ENCODE measurements around the gene IRF9. TPM values are rescaled to one million over a fixed set of nuclear protein-coding genes. Genes with fewer than 3 reads are reported as not detected.

Gene IRF9
- total and polyA plus RNA-seq, 2 of the 13 experiments (the other 11 are each of a cell fraction or from before 2014, with no cell fraction given) = 14.9 to 49.7 TPM

GRCh38 chr14:24160850-24161804, at the start of gene IRF9 (continued):
- peak; percentile 97; the same call in 1 of the 2 replicates for TF ChIP-seq ZNF589 (CRISPR knock-in tag; conservative IDR thresholded peaks at IDR 0.05)
- peak; percentile 100 for TF ChIP-seq SMAD3 (CRISPR knock-in tag; IDR thresholded peaks at IDR 0.05)
- peak; percentile 73; the same call in 1 of the 2 replicates for TF ChIP-seq FOXJ3 (CRISPR knock-in tag; IDR thresholded peaks at IDR 0.05; ENCODE audit: borderline replicate concordance)
- TF ChIP-seq MZF1 (CRISPR knock-in tag; IDR thresholded peaks at IDR 0.05; ENCODE audit: borderline replicate concordance) = 0 out of 2 replicates have a peak, but pooled peaks have one; percentile 23
- peak; percentile 98 for TF ChIP-seq RBM39 (IDR thresholded peaks at IDR 0.05; ENCODE audit: low read depth, low read length, poor library complexity, severe bottlenecking)
- TF ChIP-seq ZSCAN21 (CRISPR knock-in tag; IDR thresholded peaks at IDR 0.05; ENCODE audit: borderline replicate concordance) = peak; percentile 96
- TF ChIP-seq ZNF7 (CRISPR knock-in tag; IDR thresholded peaks at IDR 0.05) = peak; percentile 91
- peak; percentile 51; the same call in 1 of the 2 replicates for TF ChIP-seq CENPT (CRISPR knock-in tag; IDR thresholded peaks at IDR 0.05; ENCODE audit: low read depth)
- peak; percentile 99 for TF ChIP-seq ELF3 (CRISPR knock-in tag; IDR thresholded peaks at IDR 0.05)
- TF ChIP-seq TARDBP (CRISPR knock-in tag; IDR thresholded peaks at IDR 0.05) = peak; percentile 99
- TF ChIP-seq DPF2 (CRISPR knock-in tag; IDR thresholded peaks at IDR 0.05; ENCODE audit: borderline replicate concordance, low read depth) = no peak
- TF ChIP-seq ZNF816 (CRISPR knock-in tag; IDR thresholded peaks at IDR 0.05; ENCODE audit: borderline replicate concordance) = peak; percentile 95; the same call in 1 of the 2 replicates
- TF ChIP-seq POLR2G (IDR thresholded peaks at IDR 0.05; ENCODE audit: low read depth, low read length) = peak; percentile 99
- TF ChIP-seq HNRNPLL (IDR thresholded peaks at IDR 0.05; ENCODE audit: low read depth, low read length, poor library complexity, severe bottlenecking) = peak; percentile 38
- TF ChIP-seq HHEX (CRISPR knock-in tag; IDR thresholded peaks at IDR 0.05) = peak; percentile 68
- TF ChIP-seq AHDC1 (CRISPR knock-in tag; IDR thresholded peaks at IDR 0.05; ENCODE audit: borderline replicate concordance) = peak; percentile 82
- peak; percentile 100 for TF ChIP-seq CTCF (CRISPR knock-in tag; IDR thresholded peaks at IDR 0.05)
- peak; percentile 99 for TF ChIP-seq HOMEZ (CRISPR knock-in tag; IDR thresholded peaks at IDR 0.05; ENCODE audit: low read depth)
- TF ChIP-seq ZNF10 (CRISPR knock-in tag; IDR thresholded peaks at IDR 0.05; ENCODE audit: borderline replicate concordance, low read depth) = no peak

All from HepG2 (cell line).